WERI-Rb-1 (cell line): ENCODE data around the gene MICAL3.

Experiments
- DNase-seq: peaks from one replicate; pipeline ENCODE4 v3.0.0-alpha.2; 2020
- H3K27ac ChIP-seq: fragments of 250-450 bp; sonication (Bioruptor Pico); 2 replicates; pipeline ENCODE4 v1.5.1; 2020; ENCODE audit warnings: mild to moderate bottlenecking, moderate library complexity
- H3K27me3 ChIP-seq: fragments of 250-450 bp; sonication (Bioruptor Pico); 2 replicates; pipeline ENCODE4 v1.5.1; 2021; ENCODE audit warnings: mild to moderate bottlenecking, low read depth, moderate library complexity; ENCODE audit not compliant: insufficient read depth, severe bottlenecking
- H3K36me3 ChIP-seq: fragments of 250-450 bp; sonication (Bioruptor Pico); 2 replicates; pipeline ENCODE4 v1.5.1; 2020; ENCODE audit warnings: mild to moderate bottlenecking, moderate library complexity
- H3K4me3 ChIP-seq: 2 replicates; pipeline ENCODE4 v1.5.1; 2011; ENCODE audit warnings: low read depth, mild to moderate bottlenecking, control low read depth, low read length
- H3K9me3 ChIP-seq: fragments of 250-450 bp; sonication (Bioruptor Pico); 2 replicates; pipeline ENCODE4 v1.5.1; 2021; ENCODE audit warnings: mild to moderate bottlenecking, moderate library complexity; ENCODE audit not compliant: severe bottlenecking
- CTCF ChIP-seq: IDR thresholded peaks from 2 replicates; pipeline ENCODE4 v1.5.1; 2011; ENCODE audit warnings: low read depth, mild to moderate bottlenecking, control low read depth, inconsistent platforms, low read length

Gene MICAL3

GRCh38 chr22:17871726-17872458 lies 152.5 kb downstream of the MICAL3 start:
- Histone ChIP-seq H3K36me3 (peaks cover 23% of the 10 kb centered on the region), H3K27me3 (no peaks in the 10 kb centered on the region), H3K9me3 (no peaks in the 10 kb centered on the region), H3K27ac (no peak overlapping the region), H3K4me3 (no peak overlapping the region)
- no peak for DNase-seq
- no peak for TF ChIP-seq CTCF

- Histone ChIP-seq H3K27me3 (no peaks in the 10 kb centered on the region), H3K9me3 (no peaks in the 10 kb centered on the region), H3K36me3 (peaks cover 29% of the 10 kb centered on the region), H3K4me3 (no peak overlapping the region), H3K27ac (no peak overlapping the region)
- no peak for TF ChIP-seq CTCF
- DNase-seq: no peak
Measured at GRCh38 chr22:17870407-17870806, 154.0 kb downstream of the MICAL3 start.

GRCh38 chr22:17869285-17870096 lies 154.9 kb downstream of the MICAL3 start:
- H3K4me3 ChIP-seq: no peak overlapping the region
- no peaks in the 10 kb centered on the region for H3K27me3 ChIP-seq
- H3K36me3 ChIP-seq: peaks cover 35% of the 10 kb centered on the region
- no peak for TF ChIP-seq CTCF
- DNase-seq: no peak
- no peaks in the 10 kb centered on the region for H3K9me3 ChIP-seq
- no peak overlapping the region for H3K27ac ChIP-seq

GRCh38 chr22:17868771-17869170 lies 155.6 kb downstream of the MICAL3 start:
- Histone ChIP-seq H3K27ac (no peak overlapping the region), H3K36me3 (peaks cover 42% of the 10 kb centered on the region), H3K4me3 (no peak overlapping the region), H3K27me3 (no peaks in the 10 kb centered on the region), H3K9me3 (no peaks in the 10 kb centered on the region)
- TF ChIP-seq CTCF: no peak
- no peak for DNase-seq

GRCh38 chr22:17867160-17867785 lies 157.1 kb downstream of the MICAL3 start:
- DNase-seq: no peak
- H3K27ac ChIP-seq: no peak overlapping the region
- no peaks in the 10 kb centered on the region for H3K27me3 ChIP-seq
- no peaks in the 10 kb centered on the region for H3K9me3 ChIP-seq
- H3K36me3 ChIP-seq: peaks cover 43% of the 10 kb centered on the region
- TF ChIP-seq CTCF: no peak
- H3K4me3 ChIP-seq: no peak overlapping the region
